Keratinocyte (primary cell): Measurements from ENCODE around the gene NLRC5. TPM values are rescaled to one million over a fixed set of nuclear protein-coding genes. Genes with fewer than 3 reads are reported as not detected.

Experiments
- DNase-seq: peaks from one replicate; pipeline ENCODE4 v3.0.0-alpha.2; 2011; ENCODE audit warnings: low read depth, missing footprints, low spot score
- FAIRE-seq: peaks from 2 replicates; lab custom pipeline; 2011; peaks lifted over from hg19 to GRCh38; lab: Jason Lieb, UNC
- H2AFZ ChIP-seq: 2 replicates; pipeline ENCODE4 v1.6.0; 2012; ENCODE audit warnings: low read length, control low read depth, inconsistent platforms; ENCODE audit not compliant: control insufficient read depth
- H3K27ac ChIP-seq: 2 replicates; pipeline ENCODE4 v1.5.1; 2011; ENCODE audit warnings: low read length; ENCODE audit not compliant: control insufficient read depth, insufficient read depth
- H3K27me3 ChIP-seq: 3 replicates; pipeline ENCODE4 v1.6.0; 2011; ENCODE audit warnings: low read length; ENCODE audit not compliant: control insufficient read depth, insufficient read depth; ENCODE audit errors: extremely low read depth
- H3K36me3 ChIP-seq, 2 experiments: 2 replicates in 1 of 2; 3 replicates in 1 of 2; pipeline ENCODE4 v1.5.1; 2011; ENCODE audit warnings: low read length in 2 of 2, mild to moderate bottlenecking in 1 of 2; ENCODE audit not compliant: control insufficient read depth in 2 of 2, insufficient read depth in 2 of 2; ENCODE audit errors: extremely low read depth in 1 of 2
- H3K4me1 ChIP-seq: 3 replicates; pipeline ENCODE4 v1.5.1; 2011; ENCODE audit warnings: low read length; ENCODE audit not compliant: control insufficient read depth, insufficient read depth; ENCODE audit errors: extremely low read depth
- H3K4me2 ChIP-seq: 3 replicates; pipeline ENCODE4 v1.6.0; 2011; ENCODE audit warnings: low read depth, low read length; ENCODE audit not compliant: control insufficient read depth, insufficient read depth; ENCODE audit errors: extremely low read depth
- H3K4me3 ChIP-seq, 3 experiments: fragments of 200-600 bp in 1 of 3; sonication (generic) in 1 of 3; 2 replicates in 2 of 3; 3 replicates in 1 of 3; pipeline ENCODE4 v1.5.1; 2011 to 2016; ENCODE audit warnings: low read length in 3 of 3, mild to moderate bottlenecking in 3 of 3, control low read depth in 2 of 3, inconsistent platforms in 1 of 3, low read depth in 1 of 3, mixed read lengths in 1 of 3, mixed run types in 1 of 3, moderate library complexity in 1 of 3; ENCODE audit not compliant: control insufficient read depth in 2 of 3, insufficient read depth in 2 of 3; ENCODE audit errors: extremely low read depth in 1 of 3
- H3K79me2 ChIP-seq: 2 replicates; pipeline ENCODE4 v1.6.0; 2012; ENCODE audit warnings: low read length; ENCODE audit not compliant: control insufficient read depth, insufficient read depth
- H3K9ac ChIP-seq: 3 replicates; pipeline ENCODE4 v1.6.0; 2011; ENCODE audit warnings: low read length; ENCODE audit not compliant: control insufficient read depth, insufficient read depth; ENCODE audit errors: extremely low read depth
- H3K9me1 ChIP-seq: 3 replicates; pipeline ENCODE4 v1.6.0; 2011; ENCODE audit warnings: low read length; ENCODE audit not compliant: control insufficient read depth, insufficient read depth; ENCODE audit errors: extremely low read depth
- H3K9me3 ChIP-seq: 2 replicates; pipeline ENCODE4 v1.5.1; 2012; ENCODE audit warnings: low read depth, low read length; ENCODE audit not compliant: control insufficient read depth
- H4K20me1 ChIP-seq: 3 replicates; pipeline ENCODE4 v1.6.0; 2011; ENCODE audit warnings: low read length; ENCODE audit not compliant: control insufficient read depth, insufficient read depth; ENCODE audit errors: extremely low read depth
- CTCF ChIP-seq, 3 experiments: IDR thresholded peaks in 1 of 3; conservative IDR thresholded peaks in 1 of 3; optimal IDR thresholded peaks in 1 of 3; 2 replicates in 2 of 3; 3 replicates in 1 of 3; pipeline versions ENCODE3 to v1.5.1; 2011; ENCODE audit warnings: low read length in 3 of 3, mild to moderate bottlenecking in 3 of 3, moderate library complexity in 2 of 3, control low read depth in 1 of 3, inconsistent platforms in 1 of 3; ENCODE audit not compliant: insufficient read depth in 2 of 3; ENCODE audit errors: extremely low read depth in 1 of 3
- EZH2 ChIP-seq: IDR thresholded peaks from one replicate; pipeline ENCODE4 v1.6.1; 2012; ENCODE audit warnings: inconsistent platforms, mild to moderate bottlenecking, low read length, moderate library complexity
- dilution Hi-C: fragments of 300-500 bp; cut with MboI; formaldehyde crosslinking; loops from one replicate; pipeline ENCODE4 v1.7.0; 2020; ENCODE audit warnings: low sequenced_read_pairs; ENCODE audit not compliant: extremely low pct_ligation_motif_present
- polyA plus RNA-seq, 5 experiments: library from polyadenylated mRNA; depleted of rRNA in 3 of 5; stranded (reverse) in 3 of 5; stranded (forward) in 1 of 5; unstranded in 1 of 5; fragments of >200 nt; gene quantifications; 1 replicate in 1 of 5; 2 replicates in 3 of 5; 3 replicates in 1 of 5; pipeline versions ENCODE4 v1.2.1 to v1.2.3, GENCODE V29; 2011 to 2012; ENCODE audit warnings: missing spikeins in 2 of 5, low read depth in 1 of 5, low replicate concordance in 1 of 5

NLRC5 gene
- polyA plus RNA-seq, 1 donor (not counting 4 experiments of a cell fraction or from before 2014, with no cell fraction given) = 7.8 TPM

- H3K9me3 ChIP-seq = no peaks in the 10 kb centered on the region
- no peaks in the 10 kb centered on the region for H3K36me3 ChIP-seq
- H3K9me1 ChIP-seq = no peaks in the 10 kb centered on the region
- no peaks in the 10 kb centered on the region for H3K27me3 ChIP-seq
- dilution Hi-C loops = no loop called here
- H3K4me2 ChIP-seq = no peak overlapping the region
- no peaks in the 10 kb centered on the region for H4K20me1 ChIP-seq
- no peak overlapping the region for H3K27ac ChIP-seq
- H2AFZ ChIP-seq = no peak overlapping the region
- H3K4me3 ChIP-seq = no peak overlapping the region
- H3K4me1 ChIP-seq = peaks cover 7% of the 10 kb centered on the region
- DNase-seq = no peak
- no peaks in the 10 kb centered on the region for H3K79me2 ChIP-seq
- FAIRE-seq = no peak
- H3K9ac ChIP-seq = no peak overlapping the region
- TF ChIP-seq CTCF (optimal IDR thresholded peaks at IDR 0.05 in 1 of 3, IDR thresholded peaks at IDR 0.05 in 1 of 3, conservative IDR thresholded peaks at IDR 0.05 in 1 of 3; ENCODE audit: extremely low read depth in 1 of 3, insufficient read depth in 2 of 3, low read length in 3 of 3) (no peak), EZH2 (no peak)
Measured at GRCh38 chr16:57104706-57105105, 115.3 kb downstream of the NLRC5 start.

GRCh38 chr16:57105184-57105583, 115.8 kb downstream of the NLRC5 start:
- Histone ChIP-seq H3K9ac (no peak overlapping the region), H2AFZ (no peak overlapping the region), H3K9me3 (no peaks in the 10 kb centered on the region), H3K4me3 (no peak overlapping the region), H3K4me2 (no peak overlapping the region), H3K36me3 (no peaks in the 10 kb centered on the region), H3K4me1 (peaks cover 3% of the 10 kb centered on the region), H3K27me3 (no peaks in the 10 kb centered on the region), H3K27ac (no peak overlapping the region), H4K20me1 (no peaks in the 10 kb centered on the region), H3K79me2 (no peaks in the 10 kb centered on the region), H3K9me1 (no peaks in the 10 kb centered on the region)
- TF ChIP-seq CTCF (optimal IDR thresholded peaks at IDR 0.05 in 1 of 3, IDR thresholded peaks at IDR 0.05 in 1 of 3, conservative IDR thresholded peaks at IDR 0.05 in 1 of 3; ENCODE audit: extremely low read depth in 1 of 3, insufficient read depth in 2 of 3, low read length in 3 of 3) = no peak
- no peak for TF ChIP-seq EZH2
- dilution Hi-C loops = no loop called here
- FAIRE-seq (no peak), DNase-seq (no peak)
